Glutamatergic neuron (in vitro differentiated cells): ENCODE data around the gene SIL1. TPM values are rescaled to one million over a fixed set of nuclear protein-coding genes. Genes with fewer than 3 reads are reported as not detected.
"Not testable (repeated sequence)": the region's sequence is repeated elsewhere in the genome, so short reads cannot be mapped to it uniquely, and the experiment has no call there.

ENCODE experiments used
- DNase-seq: peaks from one replicate; pipeline ENCODE4 v3.0.0; 2022
- H3K27ac Mint-ChIP-seq: one replicate; pipeline ENCODE4 v1.8.0; 2020; ENCODE audit warnings: mild to moderate bottlenecking, mixed read lengths, inconsistent platforms; ENCODE audit not compliant: unreplicated experiment
- H3K27me3 Mint-ChIP-seq: one replicate; pipeline ENCODE4 v1.8.0; 2020; ENCODE audit warnings: mild to moderate bottlenecking, moderate library complexity, mixed read lengths, inconsistent platforms; ENCODE audit not compliant: unreplicated experiment
- H3K36me3 Mint-ChIP-seq: one replicate; pipeline ENCODE4 v1.8.0; 2020; ENCODE audit warnings: mild to moderate bottlenecking, mixed read lengths, inconsistent platforms; ENCODE audit not compliant: unreplicated experiment
- H3K4me1 Mint-ChIP-seq: one replicate; pipeline ENCODE4 v1.8.0; 2020; ENCODE audit warnings: mild to moderate bottlenecking, low read depth, mixed read lengths, inconsistent platforms; ENCODE audit not compliant: unreplicated experiment
- H3K4me3 Mint-ChIP-seq: one replicate; pipeline ENCODE4 v1.8.0; 2020; ENCODE audit warnings: mild to moderate bottlenecking, mixed read lengths, inconsistent platforms; ENCODE audit not compliant: unreplicated experiment
- H3K9me3 Mint-ChIP-seq: one replicate; pipeline ENCODE4 v1.8.0; 2020; ENCODE audit warnings: mild to moderate bottlenecking, moderate library complexity, mixed read lengths, inconsistent platforms; ENCODE audit not compliant: unreplicated experiment
- CTCF ChIP-seq: fragments of 200-600 bp; sonication (generic); IDR thresholded peaks from one replicate; pipeline ENCODE4 v1.5.0; 2021; ENCODE audit not compliant: partially characterized antibody, unreplicated experiment
- total RNA-seq: library from RNA; stranded (reverse); fragmentation: NEBNext Ultra II Directional; extraction: Animal tissue kit (Norgen Biotek cat#: 25700); gene quantifications from one replicate; pipeline ENCODE4 v1.2.1, GENCODE V29; 2021; ENCODE audit not compliant: unreplicated experiment

Gene SIL1
- total RNA-seq, 1 donor from 2014 or later = 15.9 TPM

GRCh38 chr5:139223481-139223880 is 25.3 kb upstream of the SIL1 start:
- H3K27me3 Mint-ChIP-seq = peaks cover 4% of the 10 kb centered on the region
- DNase-seq = no peak
- H3K4me3 Mint-ChIP-seq = no peak overlapping the region
- no peaks in the 10 kb centered on the region for H3K9me3 Mint-ChIP-seq
- H3K4me1 Mint-ChIP-seq = no peaks in the 10 kb centered on the region
- H3K36me3 Mint-ChIP-seq = peaks cover 5% of the 10 kb centered on the region
- TF ChIP-seq CTCF = no peak
- H3K27ac Mint-ChIP-seq = no peak overlapping the region

GRCh38 chr5:139222346-139222745 is 24.2 kb upstream of the SIL1 start:
- no peaks in the 10 kb centered on the region for H3K4me1 Mint-ChIP-seq
- TF ChIP-seq CTCF = no peak
- no peaks in the 10 kb centered on the region for H3K9me3 Mint-ChIP-seq
- peaks cover 4% of the 10 kb centered on the region for H3K27me3 Mint-ChIP-seq
- H3K27ac Mint-ChIP-seq = no peak overlapping the region
- H3K36me3 Mint-ChIP-seq = peaks cover 5% of the 10 kb centered on the region
- H3K4me3 Mint-ChIP-seq = no peak overlapping the region
- no peak for DNase-seq

DNA sequence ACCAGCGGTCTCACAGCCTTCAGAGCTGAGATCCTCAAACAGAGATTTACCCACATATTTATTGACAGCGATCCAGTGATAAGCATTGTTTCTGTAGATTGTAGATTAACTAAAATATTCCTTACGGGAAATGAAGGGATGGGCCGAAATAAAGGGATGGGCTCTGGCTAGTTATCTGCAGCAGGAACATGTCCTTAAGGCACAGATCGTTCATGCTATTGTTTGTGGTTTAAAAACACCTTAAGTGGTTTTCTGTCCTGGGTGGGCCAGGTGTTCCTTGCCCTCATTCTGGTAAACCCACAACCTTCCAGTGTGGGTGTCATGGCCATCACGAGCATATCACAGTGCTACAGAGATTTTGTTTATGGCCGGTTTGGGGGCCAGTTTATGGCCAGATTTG is 19.9 kb upstream of the SIL1 start:
- not testable (repeated sequence) for DNase-seq, H3K4me3 Mint-ChIP-seq, H3K27me3 Mint-ChIP-seq, H3K36me3 Mint-ChIP-seq, H3K9me3 Mint-ChIP-seq, H3K4me1 Mint-ChIP-seq, H3K27ac Mint-ChIP-seq

DNA sequence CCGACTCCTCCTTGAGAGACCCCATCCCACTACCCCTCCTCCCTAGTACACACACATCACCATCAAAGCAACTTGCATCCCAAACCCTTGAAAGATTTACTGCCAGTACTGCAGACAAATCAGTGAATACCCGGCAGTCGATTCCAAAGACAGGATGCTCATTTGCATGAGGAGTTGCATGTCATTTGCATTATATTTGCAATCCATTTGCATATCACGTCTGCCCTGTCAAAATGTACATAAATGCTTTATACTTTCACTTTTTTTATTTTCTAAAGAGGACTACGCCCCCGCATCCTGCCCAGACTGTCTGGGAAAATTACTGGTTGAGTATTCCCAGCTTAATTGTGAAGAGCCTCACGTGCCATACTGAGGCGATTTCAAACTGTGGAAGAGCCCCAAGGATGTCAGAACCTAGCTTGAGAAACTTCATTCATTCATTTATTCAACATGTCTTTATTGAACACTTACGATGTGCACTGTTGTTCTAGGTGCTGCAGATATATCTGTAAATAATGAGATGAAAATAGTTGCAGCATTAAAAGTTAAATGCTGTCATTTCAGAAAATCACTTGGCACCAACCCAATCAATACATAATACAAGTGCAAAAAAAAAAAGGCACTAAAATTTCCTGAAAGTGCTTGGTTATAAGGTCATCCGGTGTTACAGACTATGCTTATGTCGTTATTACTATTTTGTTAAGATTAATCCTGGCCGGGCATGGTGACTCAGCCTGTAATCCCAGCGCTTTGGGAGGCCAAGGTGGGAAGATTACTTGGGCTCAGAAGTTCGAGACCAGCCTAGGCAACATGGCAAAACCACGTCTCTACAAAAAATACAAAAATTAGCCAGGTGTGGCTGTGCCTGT is 17.2 kb upstream of the SIL1 start:
- Mint-ChIP-seq H3K9me3 (no peaks in the 10 kb centered on the region), H3K36me3 (no peaks in the 10 kb centered on the region), H3K27me3 (peaks cover 2% of the 10 kb centered on the region), H3K4me1 (no peaks in the 10 kb centered on the region), H3K4me3 (no peak overlapping the region), H3K27ac (no peak overlapping the region)
- TF ChIP-seq CTCF = no peak
- no peak for DNase-seq

- H3K4me3 Mint-ChIP-seq = no peak overlapping the region
- TF ChIP-seq CTCF = no peak
- H3K9me3 Mint-ChIP-seq = no peaks in the 10 kb centered on the region
- no peaks in the 10 kb centered on the region for H3K4me1 Mint-ChIP-seq
- H3K27ac Mint-ChIP-seq = no peak overlapping the region
- no peak for DNase-seq
- no peaks in the 10 kb centered on the region for H3K36me3 Mint-ChIP-seq
- peaks cover 2% of the 10 kb centered on the region for H3K27me3 Mint-ChIP-seq
These were observed 16.5 kb upstream of the SIL1 start for GRCh38 chr5:139214646-139215045.
